Uterus (tissue), 4 donors: Measurements from ENCODE around the gene SUPT5H. TPM values are rescaled to one million over a fixed set of nuclear protein-coding genes. Genes with fewer than 3 reads are reported as not detected.

ENCODE experiments used
- DNase-seq, 2 donors: peaks; one replicate each; pipeline ENCODE4 v3.0.0-alpha.2; 2019 to 2020
- H3K27ac ChIP-seq, 2 donors: fragments of 200-600 bp; sonication (generic); 1 replicate in 1 of 2; 2 replicates in 1 of 2; pipeline ENCODE4 v1.5.1; 2016 to 2018
- H3K27me3 ChIP-seq, 2 donors: fragments of 200-600 bp; sonication (generic); one replicate each; pipeline ENCODE4 v1.5.1; 2018 to 2019; ENCODE audit warnings: control low read depth in 1 of 2
- H3K36me3 ChIP-seq, 2 donors: fragments of 200-600 bp; sonication (generic); one replicate each; pipeline ENCODE4 v1.5.1; 2019; ENCODE audit warnings: control low read depth in 1 of 2
- H3K4me1 ChIP-seq, 2 donors: fragments of 200-600 bp; sonication (generic); one replicate each; pipeline ENCODE4 v1.5.1; 2018 to 2019; ENCODE audit warnings: control low read depth in 1 of 2
- H3K4me3 ChIP-seq, 2 donors: fragments of 200-600 bp; sonication (generic); 1 replicate in 1 of 2; 2 replicates in 1 of 2; pipeline ENCODE4 v1.5.1; 2018 to 2019; ENCODE audit warnings: mild to moderate bottlenecking in 1 of 2
- H3K9me3 ChIP-seq, 2 donors: fragments of 200-600 bp; sonication (generic); one replicate each; pipeline ENCODE4 v1.5.1; 2019; ENCODE audit warnings: control low read depth in 1 of 2
- POLR2A ChIP-seq, 2 donors: fragments of 450-650 bp; IDR thresholded peaks; one replicate each; pipeline ENCODE4 v1.6.1; 2016; ENCODE audit warnings: antibody characterized with exemption in 2 of 2, mild to moderate bottlenecking in 1 of 2, moderate library complexity in 1 of 2
- intact Hi-C: fragments of 100-400 bp; cut with DNase I; formaldehyde crosslinking; loops from one replicate; pipeline ENCODE4 v1.15.1; 2023; ENCODE audit warnings: low total_unique reads
- total RNA-seq, 4 donors: library from RNA; depleted of rRNA in 3 of 4; stranded (reverse); fragments of >200 nt in 3 of 4; gene quantifications; one replicate each; pipeline versions ENCODE4 v1.1.0 to v1.2.4, GENCODE V29; 2014 to 2023
- TF ChIP-seq, protein P1 (sequence below), 4 experiments: fragments of 200-600 bp in 2 of 4; fragments of 450-650 bp in 2 of 4; sonication (generic) in 2 of 4; IDR thresholded peaks; one replicate each; pipeline ENCODE4 v1.5.1; 2016 to 2019; ENCODE audit warnings: antibody characterized with exemption in 4 of 4, mild to moderate bottlenecking in 2 of 4, moderate library complexity in 1 of 4
- donor health status: DM: yes; HTN: yes; CAD: no.

SUPT5H gene
- total RNA-seq, 4 donors from 2014 or later, result 11.8 to 119 (median 40.0) TPM

GRCh38 chr19:39407410-39407659, 38.0 kb upstream of the SUPT5H start:
- peak overlapping the region; percentile 99 to 100 for H3K27ac ChIP-seq
- no peaks in the 10 kb centered on the region for H3K27me3 ChIP-seq
- H3K36me3 ChIP-seq, result no peaks in the 10 kb centered on the region
- H3K4me1 ChIP-seq, result peaks cover under 1 to 10% of the 10 kb centered on the region in 2 donors
- H3K9me3 ChIP-seq, result no peaks in the 10 kb centered on the region
- DNase-seq, result no peak
- intact Hi-C loops, result no loop called here
- H3K4me3 ChIP-seq, result peak overlapping the region; percentile 83 to 98
- TF ChIP-seq POLR2A (IDR thresholded peaks at IDR 0.05), result no peak
- TF ChIP-seq, protein P1, sequence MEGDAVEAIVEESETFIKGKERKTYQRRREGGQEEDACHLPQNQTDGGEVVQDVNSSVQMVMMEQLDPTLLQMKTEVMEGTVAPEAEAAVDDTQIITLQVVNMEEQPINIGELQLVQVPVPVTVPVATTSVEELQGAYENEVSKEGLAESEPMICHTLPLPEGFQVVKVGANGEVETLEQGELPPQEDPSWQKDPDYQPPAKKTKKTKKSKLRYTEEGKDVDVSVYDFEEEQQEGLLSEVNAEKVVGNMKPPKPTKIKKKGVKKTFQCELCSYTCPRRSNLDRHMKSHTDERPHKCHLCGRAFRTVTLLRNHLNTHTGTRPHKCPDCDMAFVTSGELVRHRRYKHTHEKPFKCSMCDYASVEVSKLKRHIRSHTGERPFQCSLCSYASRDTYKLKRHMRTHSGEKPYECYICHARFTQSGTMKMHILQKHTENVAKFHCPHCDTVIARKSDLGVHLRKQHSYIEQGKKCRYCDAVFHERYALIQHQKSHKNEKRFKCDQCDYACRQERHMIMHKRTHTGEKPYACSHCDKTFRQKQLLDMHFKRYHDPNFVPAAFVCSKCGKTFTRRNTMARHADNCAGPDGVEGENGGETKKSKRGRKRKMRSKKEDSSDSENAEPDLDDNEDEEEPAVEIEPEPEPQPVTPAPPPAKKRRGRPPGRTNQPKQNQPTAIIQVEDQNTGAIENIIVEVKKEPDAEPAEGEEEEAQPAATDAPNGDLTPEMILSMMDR (IDR thresholded peaks at IDR 0.05), result no peak

DNA sequence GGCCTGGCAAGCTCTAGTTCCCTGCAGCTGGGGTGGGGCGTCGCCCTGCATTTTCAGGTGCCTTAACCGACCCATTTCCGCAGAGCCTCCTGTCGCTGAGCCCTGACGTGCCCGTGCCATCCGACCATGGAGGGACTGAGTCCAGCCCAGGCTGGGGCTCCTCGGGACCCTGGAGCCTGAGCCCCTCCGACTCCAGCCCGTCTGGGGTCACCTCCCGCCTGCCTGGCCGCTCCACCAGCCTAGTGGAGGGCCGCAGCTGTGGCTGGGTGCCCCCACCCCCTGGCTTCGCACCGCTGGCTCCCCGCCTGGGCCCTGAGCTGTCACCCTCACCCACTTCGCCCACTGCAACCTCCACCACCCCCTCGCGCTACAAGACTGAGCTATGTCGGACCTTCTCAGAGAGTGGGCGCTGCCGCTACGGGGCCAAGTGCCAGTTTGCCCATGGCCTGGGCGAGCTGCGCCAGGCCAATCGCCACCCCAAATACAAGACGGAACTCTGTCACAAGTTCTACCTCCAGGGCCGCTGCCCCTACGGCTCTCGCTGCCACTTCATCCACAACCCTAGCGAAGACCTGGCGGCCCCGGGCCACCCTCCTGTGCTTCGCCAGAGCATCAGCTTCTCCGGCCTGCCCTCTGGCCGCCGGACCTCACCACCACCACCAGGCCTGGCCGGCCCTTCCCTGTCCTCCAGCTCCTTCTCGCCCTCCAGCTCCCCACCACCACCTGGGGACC, 37.6 kb upstream of the SUPT5H start:
- Histone ChIP-seq H3K4me1 (peaks cover 0 to 9% of the 10 kb centered on the region in 2 donors), H3K27me3 (no peaks in the 10 kb centered on the region), H3K4me3 (peak overlapping the region; percentile 83 to 98), H3K36me3 (no peaks in the 10 kb centered on the region), H3K9me3 (no peaks in the 10 kb centered on the region), H3K27ac (peak overlapping the region; percentile 99 to 100)
- DNase-seq, result peak; percentile 50 to 64
- intact Hi-C loops, result no loop called here
- no peak for TF ChIP-seq POLR2A (IDR thresholded peaks at IDR 0.05)
- TF ChIP-seq, protein P1 (IDR thresholded peaks at IDR 0.05), result no peak

DNA sequence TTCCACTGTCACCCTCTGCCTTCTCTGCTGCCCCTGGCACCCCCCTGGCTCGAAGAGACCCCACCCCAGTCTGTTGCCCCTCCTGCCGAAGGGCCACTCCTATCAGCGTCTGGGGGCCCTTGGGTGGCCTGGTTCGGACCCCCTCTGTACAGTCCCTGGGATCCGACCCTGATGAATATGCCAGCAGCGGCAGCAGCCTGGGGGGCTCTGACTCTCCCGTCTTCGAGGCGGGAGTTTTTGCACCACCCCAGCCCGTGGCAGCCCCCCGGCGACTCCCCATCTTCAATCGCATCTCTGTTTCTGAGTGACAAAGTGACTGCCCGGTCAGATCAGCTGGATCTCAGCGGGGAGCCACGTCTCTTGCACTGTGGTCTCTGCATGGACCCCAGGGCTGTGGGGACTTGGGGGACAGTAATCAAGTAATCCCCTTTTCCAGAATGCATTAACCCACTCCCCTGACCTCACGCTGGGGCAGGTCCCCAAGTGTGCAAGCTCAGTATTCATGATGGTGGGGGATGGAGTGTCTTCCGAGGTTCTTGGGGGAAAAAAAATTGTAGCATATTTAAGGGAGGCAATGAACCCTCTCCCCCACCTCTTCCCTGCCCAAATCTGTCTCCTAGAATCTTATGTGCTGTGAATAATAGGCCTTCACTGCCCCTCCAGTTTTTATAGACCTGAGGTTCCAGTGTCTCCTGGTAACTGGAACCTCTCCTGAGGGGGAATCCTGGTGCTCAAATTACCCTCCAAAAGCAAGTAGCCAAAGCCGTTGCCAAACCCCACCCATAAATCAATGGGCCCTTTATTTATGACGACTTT, 36.8 kb upstream of the SUPT5H start:
- H3K4me1 ChIP-seq, result peaks cover 0 to 9% of the 10 kb centered on the region in 2 donors
- H3K36me3 ChIP-seq, result no peaks in the 10 kb centered on the region
- no peaks in the 10 kb centered on the region for H3K27me3 ChIP-seq
- H3K27ac ChIP-seq, result peak overlapping the region; percentile 99 to 100
- TF ChIP-seq, protein P1 (IDR thresholded peaks at IDR 0.05), result no peak
- TF ChIP-seq POLR2A (IDR thresholded peaks at IDR 0.05), result peak in 1 of 2 donors; percentile 6
- DNase-seq, result peak; percentile 43 to 71
- no peaks in the 10 kb centered on the region for H3K9me3 ChIP-seq
- peak overlapping the region; percentile 83 to 98 for H3K4me3 ChIP-seq
- intact Hi-C loops, result no loop called here

- no peaks in the 10 kb centered on the region for H3K36me3 ChIP-seq
- peak overlapping the region; percentile 99 to 100 for H3K27ac ChIP-seq
- no peaks in the 10 kb centered on the region for H3K9me3 ChIP-seq
- intact Hi-C loops, result no loop called here
- no peaks in the 10 kb centered on the region for H3K27me3 ChIP-seq
- H3K4me1 ChIP-seq, result peaks cover 5 to 9% of the 10 kb centered on the region in 2 donors
- peak; percentile 94 to 95 for DNase-seq
- peak overlapping the region; percentile 83 to 98 for H3K4me3 ChIP-seq
- TF ChIP-seq, protein P1 (IDR thresholded peaks at IDR 0.05), result no peak
- TF ChIP-seq POLR2A (IDR thresholded peaks at IDR 0.05), result peak; percentile 69 to 90
Observed at GRCh38 chr19:39409208-39410016, 36.0 kb upstream of the SUPT5H start.
